HepG2 (cell line): ENCODE data around the gene FOXK2.

ENCODE experiments used
- FOSL1 ChIP-seq: sonication (generic); formaldehyde crosslinking; IDR thresholded peaks from 2 replicates; pipeline ENCODE4 v1.9.0; 2021; ENCODE audit warnings: missing genetic modification reagents, borderline replicate concordance
- ZIK1 ChIP-seq: sonication (generic); formaldehyde crosslinking; IDR thresholded peaks from 2 replicates; pipeline ENCODE4 v1.5.0; 2020; ENCODE audit warnings: mild to moderate bottlenecking, low read depth, missing genetic modification reagents, borderline replicate concordance

DNA sequence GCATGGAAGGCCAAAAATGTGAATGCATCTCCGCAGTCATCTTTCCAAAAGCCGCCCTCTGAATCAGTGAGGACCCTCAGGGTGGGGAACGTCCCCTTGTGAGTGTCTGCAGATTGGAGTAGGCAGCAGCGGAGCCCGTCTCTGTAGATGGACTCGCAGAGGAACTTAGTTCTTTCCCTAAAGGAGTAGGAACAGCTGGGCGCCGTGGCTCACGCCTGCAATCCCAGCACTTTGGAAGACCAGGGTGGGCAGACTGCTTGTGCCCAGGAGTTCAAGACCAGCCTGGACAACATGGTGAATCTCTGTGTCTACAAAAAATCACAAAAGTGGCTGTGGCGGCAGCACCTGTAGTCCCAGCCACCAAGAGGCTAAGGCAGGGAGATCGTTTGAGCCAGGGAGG lies 75.0 kb downstream of the FOXK2 start:
- TF ChIP-seq ZIK1 (CRISPR knock-in tag) (no peak), FOSL1 (CRISPR knock-in tag) (no peak)
